WTC11 (cell line): ENCODE results near the gene SPECC1L. TPM values are rescaled to one million over a fixed set of nuclear protein-coding genes. Genes with fewer than 3 reads are reported as not detected.

ENCODE experiments used
- ATAC-seq: fragments of 200-7000 bp; cut with Tn5 transposase; 2 replicates; pipeline ENCODE4 v1.10.0; 2021; ENCODE audit warnings: mild to moderate bottlenecking, moderate library complexity
- CTCF ChIA-PET: fragments of 300-600 bp; sonication (Branson Sonifier 250); formaldehyde crosslinking; loops from one replicate; lab custom pipeline; 2021; ENCODE audit warnings: antibody characterized with exemption; lab: Charles Lee
- POLR2A ChIA-PET: fragments of 350-600 bp; sonication (Branson Sonifier 250); formaldehyde crosslinking; loops from one replicate; lab custom pipeline; 2021; ENCODE audit warnings: antibody characterized with exemption; lab: Charles Lee
- DNase-seq: peaks from one replicate; pipeline ENCODE4 v3.0.0; 2021; ENCODE audit warnings: low spot score
- H3K27ac Mint-ChIP-seq: 2 replicates; pipeline ENCODE4 v1.8.0; 2021; ENCODE audit warnings: mixed read lengths
- H3K27me3 Mint-ChIP-seq: 2 replicates; pipeline ENCODE4 v1.8.0; 2021; ENCODE audit warnings: low read depth, mild to moderate bottlenecking, moderate library complexity, mixed read lengths
- H3K36me3 Mint-ChIP-seq: 2 replicates; pipeline ENCODE4 v1.8.0; 2021; ENCODE audit warnings: mixed read lengths
- H3K4me1 Mint-ChIP-seq: 2 replicates; pipeline ENCODE4 v1.8.0; 2022; ENCODE audit warnings: mixed read lengths
- H3K4me3 Mint-ChIP-seq: 2 replicates; pipeline ENCODE4 v1.8.0; 2021; ENCODE audit warnings: mild to moderate bottlenecking, moderate library complexity, mixed read lengths
- H3K9me3 Mint-ChIP-seq: 2 replicates; pipeline ENCODE4 v1.8.0; 2021; ENCODE audit warnings: mixed read lengths
- CBFB ChIP-seq: sonication (generic); formaldehyde crosslinking; IDR thresholded peaks from 2 replicates; pipeline ENCODE4 v1.8.1; 2022; ENCODE audit warnings: mild to moderate bottlenecking, low read depth, missing genetic modification reagents
- EMX1 ChIP-seq: fragments of 250-450 bp; sonication (Bioruptor Pico); IDR thresholded peaks from 2 replicates; pipeline ENCODE4 v1.8.0; 2021; ENCODE audit warnings: mild to moderate bottlenecking
- FOXJ3 ChIP-seq: sonication (generic); formaldehyde crosslinking; IDR thresholded peaks from 2 replicates; pipeline ENCODE4 v1.9.0; 2021; ENCODE audit warnings: missing genetic modification reagents, mild to moderate bottlenecking, borderline replicate concordance
- FOXK1 ChIP-seq: sonication (generic); formaldehyde crosslinking; IDR thresholded peaks from 2 replicates; pipeline ENCODE4 v1.8.0; 2022; ENCODE audit warnings: mild to moderate bottlenecking, moderate library complexity, missing genetic modification reagents
- FOXP4 ChIP-seq: sonication (generic); formaldehyde crosslinking; IDR thresholded peaks from 2 replicates; pipeline ENCODE4 v1.8.0; 2022; ENCODE audit warnings: mild to moderate bottlenecking, missing genetic modification reagents
- GABPB1 ChIP-seq: sonication (generic); formaldehyde crosslinking; IDR thresholded peaks from 2 replicates; pipeline ENCODE4 v1.8.1; 2023; ENCODE audit warnings: mild to moderate bottlenecking, missing genetic modification reagents
- JAZF1 ChIP-seq: fragments of 250-450 bp; sonication (Bioruptor Pico); IDR thresholded peaks from 2 replicates; pipeline ENCODE4 v1.9.0; 2021; ENCODE audit warnings: moderate library complexity, mild to moderate bottlenecking, inconsistent platforms
- JUN ChIP-seq: sonication (generic); formaldehyde crosslinking; IDR thresholded peaks from 2 replicates; pipeline ENCODE4 v1.8.0; 2023; ENCODE audit warnings: mild to moderate bottlenecking, missing genetic modification reagents
- NR1H2 ChIP-seq: sonication (generic); formaldehyde crosslinking; IDR thresholded peaks from 2 replicates; pipeline ENCODE4 v1.9.0; 2021; ENCODE audit warnings: mild to moderate bottlenecking, moderate library complexity, missing genetic modification reagents
- PRDM15 ChIP-seq: sonication (generic); formaldehyde crosslinking; IDR thresholded peaks from 2 replicates; pipeline ENCODE4 v1.8.0; 2022; ENCODE audit warnings: missing genetic modification reagents
- SMAD4 ChIP-seq: sonication (generic); formaldehyde crosslinking; IDR thresholded peaks from 2 replicates; pipeline ENCODE4 v1.8.0; 2022; ENCODE audit warnings: mild to moderate bottlenecking, missing genetic modification reagents
- TCF7 ChIP-seq: sonication (generic); formaldehyde crosslinking; IDR thresholded peaks from 2 replicates; pipeline ENCODE4 v1.8.0; 2022; ENCODE audit warnings: mild to moderate bottlenecking, low read depth, missing genetic modification reagents, moderate library complexity
- USF2 ChIP-seq: sonication (generic); formaldehyde crosslinking; IDR thresholded peaks from 2 replicates; pipeline ENCODE4 v1.8.1; 2023; ENCODE audit warnings: mild to moderate bottlenecking, missing genetic modification reagents, moderate library complexity
- ZNF396 ChIP-seq: fragments of 250-450 bp; sonication (Bioruptor Pico); IDR thresholded peaks from 2 replicates; pipeline ENCODE4 v1.8.0; 2021; ENCODE audit warnings: mild to moderate bottlenecking, moderate library complexity, borderline replicate concordance
- total RNA-seq: library from RNA; stranded (reverse); gene quantifications from 3 replicates; pipeline ENCODE4 v1.2.3, GENCODE V29; 2021
- TF ChIP-seq, protein P1 (sequence below): fragments of 250-450 bp; sonication (Bioruptor Pico); conservative IDR thresholded peaks from 2 replicates; pipeline ENCODE4 v1.9.0; 2021; ENCODE audit warnings: mild to moderate bottlenecking
- TF ChIP-seq, protein P2 (sequence below): sonication (generic); formaldehyde crosslinking; IDR thresholded peaks from 2 replicates; pipeline ENCODE4 v1.8.1; 2022; ENCODE audit warnings: low read depth, mild to moderate bottlenecking, moderate library complexity, missing genetic modification reagents, borderline replicate concordance
- TF ChIP-seq, protein P3 (sequence below): sonication (generic); formaldehyde crosslinking; IDR thresholded peaks from 2 replicates; pipeline ENCODE4 v1.8.0; 2022; ENCODE audit warnings: mild to moderate bottlenecking, missing genetic modification reagents
- TF ChIP-seq, protein P4 (sequence below): fragments of 250-450 bp; sonication (Bioruptor Pico); IDR thresholded peaks from 2 replicates; pipeline ENCODE4 v1.9.0; 2021; ENCODE audit warnings: mild to moderate bottlenecking

SPECC1L gene
- total RNA-seq, 1 experiment from 2014 or later, result 44.6 TPM

- ChIA-PET CTCF (interaction anchor here (0.6 to 1.1 kb wide), 2 partner anchors 90 to 171 kb away, joined by 3 read pairs; no protein-coding TSS in a partner anchor), POLR2A (interaction anchor here (0.6 kb wide), 1 partner anchor 11 kb away, joined by 3 read pairs; no protein-coding TSS in a partner anchor)
- DNase-seq (no peak), ATAC-seq (no peak)
- no peaks in the 10 kb centered on the region for H3K27me3 Mint-ChIP-seq
- H3K4me1 Mint-ChIP-seq, result peaks cover 2% of the 10 kb centered on the region
- H3K4me3 Mint-ChIP-seq, result no peak overlapping the region
- H3K9me3 Mint-ChIP-seq, result no peaks in the 10 kb centered on the region
- TF ChIP-seq FOXJ3 (CRISPR knock-in tag), result no peak
- no peak for TF ChIP-seq NR1H2 (CRISPR knock-in tag)
- TF ChIP-seq, protein P1, sequence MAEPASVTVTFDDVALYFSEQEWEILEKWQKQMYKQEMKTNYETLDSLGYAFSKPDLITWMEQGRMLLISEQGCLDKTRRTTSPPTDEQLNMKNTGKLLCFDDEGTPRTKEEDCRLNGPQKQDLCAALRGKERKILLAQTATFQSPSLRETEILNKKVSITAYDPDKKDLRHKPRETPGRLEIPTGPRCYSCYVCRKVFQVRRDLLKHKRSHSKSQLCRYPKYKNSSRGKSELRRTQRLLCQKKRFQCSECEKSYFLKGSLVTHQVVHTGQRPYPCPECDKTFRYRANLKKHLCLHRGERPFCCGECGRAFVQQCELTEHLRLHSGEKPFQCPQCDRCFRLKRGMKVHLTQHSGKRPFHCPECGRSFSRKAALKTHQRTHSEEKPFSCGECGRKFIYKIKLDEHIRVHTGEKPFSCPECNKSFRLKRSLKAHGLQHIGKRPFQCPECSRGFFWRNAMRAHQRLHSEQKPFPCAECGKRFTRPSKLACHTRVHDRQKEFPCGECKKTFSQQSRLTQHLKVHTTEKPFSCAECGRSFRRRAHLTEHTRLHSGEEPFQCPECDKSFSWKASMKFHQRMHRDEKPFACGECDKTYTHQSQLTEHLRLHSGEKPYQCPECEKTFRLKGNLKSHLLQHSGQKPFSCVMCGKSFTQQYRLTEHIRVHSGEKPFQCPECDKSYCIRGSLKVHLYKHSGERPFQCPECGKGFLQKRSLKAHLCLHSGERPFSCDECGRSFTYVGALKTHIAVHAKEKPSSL (CRISPR knock-in tag), result no peak
- no peak for TF ChIP-seq SMAD4 (CRISPR knock-in tag)
- TF ChIP-seq, protein P2, sequence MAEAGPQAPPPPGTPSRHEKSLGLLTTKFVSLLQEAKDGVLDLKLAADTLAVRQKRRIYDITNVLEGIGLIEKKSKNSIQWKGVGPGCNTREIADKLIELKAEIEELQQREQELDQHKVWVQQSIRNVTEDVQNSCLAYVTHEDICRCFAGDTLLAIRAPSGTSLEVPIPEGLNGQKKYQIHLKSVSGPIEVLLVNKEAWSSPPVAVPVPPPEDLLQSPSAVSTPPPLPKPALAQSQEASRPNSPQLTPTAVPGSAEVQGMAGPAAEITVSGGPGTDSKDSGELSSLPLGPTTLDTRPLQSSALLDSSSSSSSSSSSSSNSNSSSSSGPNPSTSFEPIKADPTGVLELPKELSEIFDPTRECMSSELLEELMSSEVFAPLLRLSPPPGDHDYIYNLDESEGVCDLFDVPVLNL (CRISPR knock-in tag), result no peak
- H3K27ac Mint-ChIP-seq, result no peak overlapping the region
- H3K36me3 Mint-ChIP-seq, result peaks cover 37% of the 10 kb centered on the region
Measured at GRCh38 chr22:24331468-24332440, 61.1 kb downstream of the SPECC1L start.

DNA sequence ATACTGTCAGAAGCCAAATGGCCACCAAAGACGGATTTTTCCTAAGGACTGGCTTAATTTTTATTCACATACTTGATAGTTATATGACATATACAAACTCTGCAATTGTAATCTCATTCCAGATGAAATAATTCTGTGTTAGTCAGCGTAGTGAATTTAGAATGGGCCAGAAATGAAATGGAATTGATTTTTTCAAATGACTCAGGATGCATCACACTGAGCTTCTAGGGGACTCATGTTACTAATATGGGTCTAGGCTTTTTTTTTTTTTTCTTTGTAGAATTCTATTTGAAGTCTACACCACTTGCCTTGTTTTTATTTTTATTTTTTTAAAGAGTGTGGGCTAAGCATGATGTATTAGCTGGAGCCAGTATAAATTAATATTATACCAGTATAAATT is 62.7 kb downstream of the SPECC1L start:
- Mint-ChIP-seq H3K36me3 (peaks cover 37% of the 10 kb centered on the region), H3K27ac (no peak overlapping the region), H3K4me1 (peaks cover 16% of the 10 kb centered on the region), H3K4me3 (no peak overlapping the region), H3K27me3 (no peaks in the 10 kb centered on the region), H3K9me3 (no peaks in the 10 kb centered on the region)
- ATAC-seq, result no peak
- POLR2A ChIA-PET, result no interaction called here
- DNase-seq, result no peak
- TF ChIP-seq, protein P3, sequence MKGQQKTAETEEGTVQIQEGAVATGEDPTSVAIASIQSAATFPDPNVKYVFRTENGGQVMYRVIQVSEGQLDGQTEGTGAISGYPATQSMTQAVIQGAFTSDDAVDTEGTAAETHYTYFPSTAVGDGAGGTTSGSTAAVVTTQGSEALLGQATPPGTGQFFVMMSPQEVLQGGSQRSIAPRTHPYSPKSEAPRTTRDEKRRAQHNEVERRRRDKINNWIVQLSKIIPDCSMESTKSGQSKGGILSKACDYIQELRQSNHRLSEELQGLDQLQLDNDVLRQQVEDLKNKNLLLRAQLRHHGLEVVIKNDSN (CRISPR knock-in tag), result no peak
- no peak for TF ChIP-seq FOXK1
- no peak for TF ChIP-seq EMX1
- TF ChIP-seq USF2 (CRISPR knock-in tag), result no peak
- no peak for TF ChIP-seq ZNF396 (CRISPR knock-in tag)
- TF ChIP-seq, protein P4, sequence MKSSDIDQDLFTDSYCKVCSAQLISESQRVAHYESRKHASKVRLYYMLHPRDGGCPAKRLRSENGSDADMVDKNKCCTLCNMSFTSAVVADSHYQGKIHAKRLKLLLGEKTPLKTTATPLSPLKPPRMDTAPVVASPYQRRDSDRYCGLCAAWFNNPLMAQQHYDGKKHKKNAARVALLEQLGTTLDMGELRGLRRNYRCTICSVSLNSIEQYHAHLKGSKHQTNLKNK (CRISPR knock-in tag), result no peak
- CTCF ChIA-PET, result interaction anchor here (0.7 kb wide), 1 partner anchor 144 kb away, joined by 3 read pairs; no protein-coding TSS in a partner anchor

GRCh38 chr22:24335496-24335895 is 64.9 kb downstream of the SPECC1L start:
- Mint-ChIP-seq H3K9me3 (no peaks in the 10 kb centered on the region), H3K4me3 (no peak overlapping the region), H3K4me1 (peaks cover 36% of the 10 kb centered on the region), H3K27me3 (no peaks in the 10 kb centered on the region), H3K27ac (peak overlapping the region; percentile 17; the same call in 1 of the 2 replicates), H3K36me3 (peaks cover 30% of the 10 kb centered on the region)
- ATAC-seq (no peak), DNase-seq (no peak)
- POLR2A ChIA-PET, result no interaction called here
- CTCF ChIA-PET, result no interaction called here
- TF ChIP-seq GABPB1 (CRISPR knock-in tag), result no peak
- TF ChIP-seq USF2 (CRISPR knock-in tag), result no peak
- TF ChIP-seq JUN (CRISPR knock-in tag), result no peak
- TF ChIP-seq PRDM15 (CRISPR knock-in tag), result no peak
- TF ChIP-seq FOXP4 (CRISPR knock-in tag), result no peak
- no peak for TF ChIP-seq JAZF1 (CRISPR knock-in tag)
- no peak for TF ChIP-seq CBFB (CRISPR knock-in tag)
- no peak for TF ChIP-seq TCF7 (CRISPR knock-in tag)
